NB4 (cell line): ENCODE measurements around the gene ZNF628.

Experiments used
- MYC ChIP-seq: IDR thresholded peaks from 2 replicates; pipeline ENCODE4 v1.6.1; 2011; ENCODE audit warnings: low read depth, low read length
- POLR2A ChIP-seq: IDR thresholded peaks from 2 replicates; pipeline ENCODE4 v1.6.1; 2011; ENCODE audit warnings: mild to moderate bottlenecking; ENCODE audit not compliant: insufficient read length; ENCODE audit errors: extremely low read depth
- TF ChIP-seq, protein P1 (sequence below): IDR thresholded peaks from one replicate; pipeline ENCODE4 v1.5.1; 2012; ENCODE audit warnings: low read depth, low read length
- TF ChIP-seq, protein P2 (sequence below): IDR thresholded peaks from 2 replicates; pipeline ENCODE4 v1.6.1; 2011; ENCODE audit warnings: low read depth, low read length

DNA sequence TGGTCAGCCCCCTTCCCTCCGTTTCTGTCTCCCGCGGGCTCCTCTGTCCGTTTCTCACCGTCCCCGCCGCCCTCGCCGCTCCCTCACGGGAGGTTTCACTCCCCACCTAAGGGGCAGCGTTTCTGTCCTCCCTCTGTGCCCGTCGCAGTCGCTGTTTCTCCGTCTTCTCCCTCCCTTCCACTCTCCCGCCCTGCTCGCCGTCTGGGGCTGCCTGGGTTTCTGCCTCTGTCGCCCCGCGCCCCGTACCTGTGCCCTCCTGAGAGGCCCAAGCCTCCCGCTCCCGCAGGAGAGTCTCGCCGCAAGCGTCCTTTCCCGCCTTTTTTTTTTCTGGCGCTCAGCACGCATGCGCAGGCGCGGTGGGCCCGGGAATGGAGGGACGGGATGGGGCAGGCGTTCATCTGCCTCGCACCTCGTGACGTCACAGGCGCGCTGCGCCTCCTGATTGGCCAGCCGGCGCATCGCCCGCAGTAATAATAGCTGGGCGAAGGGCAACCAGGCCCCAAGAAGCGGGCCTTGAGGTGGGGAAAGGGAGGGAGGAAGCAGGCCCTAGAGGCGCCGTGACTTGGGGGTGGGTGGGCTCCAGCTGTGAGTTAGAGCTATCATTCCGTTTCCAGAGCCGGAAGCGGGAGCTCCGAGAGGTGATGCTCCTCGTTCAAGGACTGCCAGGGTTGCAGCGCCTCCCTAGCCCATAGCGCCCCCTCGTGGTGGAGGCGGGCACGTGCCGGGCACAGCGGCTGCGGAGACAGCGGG lies 27.3 kb downstream of the ZNF628 start:
- no peak for TF ChIP-seq POLR2A
- TF ChIP-seq, protein P1, sequence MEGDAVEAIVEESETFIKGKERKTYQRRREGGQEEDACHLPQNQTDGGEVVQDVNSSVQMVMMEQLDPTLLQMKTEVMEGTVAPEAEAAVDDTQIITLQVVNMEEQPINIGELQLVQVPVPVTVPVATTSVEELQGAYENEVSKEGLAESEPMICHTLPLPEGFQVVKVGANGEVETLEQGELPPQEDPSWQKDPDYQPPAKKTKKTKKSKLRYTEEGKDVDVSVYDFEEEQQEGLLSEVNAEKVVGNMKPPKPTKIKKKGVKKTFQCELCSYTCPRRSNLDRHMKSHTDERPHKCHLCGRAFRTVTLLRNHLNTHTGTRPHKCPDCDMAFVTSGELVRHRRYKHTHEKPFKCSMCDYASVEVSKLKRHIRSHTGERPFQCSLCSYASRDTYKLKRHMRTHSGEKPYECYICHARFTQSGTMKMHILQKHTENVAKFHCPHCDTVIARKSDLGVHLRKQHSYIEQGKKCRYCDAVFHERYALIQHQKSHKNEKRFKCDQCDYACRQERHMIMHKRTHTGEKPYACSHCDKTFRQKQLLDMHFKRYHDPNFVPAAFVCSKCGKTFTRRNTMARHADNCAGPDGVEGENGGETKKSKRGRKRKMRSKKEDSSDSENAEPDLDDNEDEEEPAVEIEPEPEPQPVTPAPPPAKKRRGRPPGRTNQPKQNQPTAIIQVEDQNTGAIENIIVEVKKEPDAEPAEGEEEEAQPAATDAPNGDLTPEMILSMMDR = peak; percentile 71
- TF ChIP-seq, protein P2, sequence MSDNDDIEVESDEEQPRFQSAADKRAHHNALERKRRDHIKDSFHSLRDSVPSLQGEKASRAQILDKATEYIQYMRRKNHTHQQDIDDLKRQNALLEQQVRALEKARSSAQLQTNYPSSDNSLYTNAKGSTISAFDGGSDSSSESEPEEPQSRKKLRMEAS = peak; percentile 90
- TF ChIP-seq MYC = peak; percentile 23; the same call in 1 of the 2 replicates
